HepG2 (cell line): ENCODE measurements around the gene CHST11. TPM values are rescaled to one million over a fixed set of nuclear protein-coding genes. Genes with fewer than 3 reads are reported as not detected.

Experiments used
- ATAC-seq: fragments of 200-7000 bp; cut with Tn5 transposase; 3 replicates; pipeline ENCODE4 v1.9.1; 2020; ENCODE audit warnings: mild to moderate bottlenecking, moderate library complexity
- BruUV-seq: library from RNA; stranded (reverse); fragments of 400-500 nt; replicated peaks from 2 replicates; lab custom pipeline; 2021; lab: Mats Ljungman, UMichigan
- CTCF ChIA-PET: fragments of 300-600 bp; formaldehyde crosslinking; extraction: SDS; loops from one replicate; lab custom pipeline; 2021; ENCODE audit warnings: low total read pairs, inconsistent platforms, low intra/inter-chr PET ratio; lab: Yijun Ruan, JAX
- POLR2A ChIA-PET: fragments of 350-600 bp; sonication (Branson Sonifier 250); formaldehyde crosslinking; loops from one replicate; lab custom pipeline; 2020; ENCODE audit warnings: antibody characterized with exemption, inconsistent platforms; lab: Yijun Ruan, JAX
- DNase-seq: peaks from one replicate; pipeline ENCODE4 v3.0.0-alpha.2; 2015; ENCODE audit warnings: low spot score
- FAIRE-seq: peaks from 3 replicates; lab custom pipeline; 2011; peaks lifted over from hg19 to GRCh38; lab: Jason Lieb, UNC
- H2AFZ ChIP-seq: one replicate; pipeline ENCODE4 v1.6.1; 2011; ENCODE audit warnings: low read length, inconsistent platforms
- H3K27ac ChIP-seq: fragments of 300-600 bp; 3 replicates; pipeline ENCODE4 v1.8.0; 2011; ENCODE audit warnings: mixed run types, mild to moderate bottlenecking, mixed read lengths, low read length, inconsistent platforms; ENCODE audit not compliant: insufficient read depth; ENCODE audit errors: extremely low read length
- H3K27me3 ChIP-seq, 2 experiments: fragments of 200-600 bp in 1 of 2; 2 replicates in 1 of 2; 3 replicates in 1 of 2; pipeline versions ENCODE4 v1.6.0 to v1.8.0; 2011; ENCODE audit warnings: low read length in 2 of 2, mild to moderate bottlenecking in 2 of 2, moderate library complexity in 2 of 2, inconsistent platforms in 1 of 2; ENCODE audit not compliant: insufficient read depth in 2 of 2, control insufficient read depth in 1 of 2
- H3K36me3 ChIP-seq, 2 experiments: fragments of 200-600 bp in 1 of 2; replicated peaks in 1 of 2; 2 replicates in 1 of 2; 3 replicates in 1 of 2; pipeline versions ENCODE4 v1.5.1 to v1.8.0; 2011; ENCODE audit warnings: low read length in 2 of 2, inconsistent platforms in 1 of 2; ENCODE audit not compliant: insufficient read depth in 2 of 2, control insufficient read depth in 1 of 2
- H3K4me1 ChIP-seq: 2 replicates; pipeline ENCODE4 v1.5.1; 2012; ENCODE audit warnings: low read length, inconsistent platforms; ENCODE audit not compliant: insufficient read depth
- H3K4me2 ChIP-seq: 2 replicates; pipeline ENCODE4 v1.6.0; 2011; ENCODE audit warnings: low read depth, low read length, inconsistent platforms
- H3K4me3 ChIP-seq, 3 experiments: fragments of 200-600 bp in 1 of 3; sonication (generic), shearing (Covaris generic) in 1 of 3; replicated peaks in 1 of 3; 2 replicates each; pipeline ENCODE4 v1.5.1; 2011 to 2016; ENCODE audit warnings: low read length in 3 of 3, inconsistent platforms in 2 of 3, low read depth in 2 of 3, mild to moderate bottlenecking in 2 of 3, control low read depth in 1 of 3, mixed read lengths in 1 of 3; ENCODE audit not compliant: insufficient read depth in 1 of 3
- H3K79me2 ChIP-seq: one replicate; pipeline ENCODE4 v1.6.1; 2011; ENCODE audit warnings: low read length, inconsistent platforms; ENCODE audit not compliant: insufficient read depth
- H3K9ac ChIP-seq: 2 replicates; pipeline ENCODE4 v1.6.0; 2011; ENCODE audit warnings: mild to moderate bottlenecking, low read depth, low read length, inconsistent platforms; ENCODE audit not compliant: insufficient read depth
- H3K9me3 ChIP-seq: 2 replicates; pipeline ENCODE4 v1.5.1; 2012; ENCODE audit warnings: mild to moderate bottlenecking, low read length
- H4K20me1 ChIP-seq: 2 replicates; pipeline ENCODE4 v1.6.0; 2011; ENCODE audit warnings: inconsistent platforms, mild to moderate bottlenecking, low read length, moderate library complexity; ENCODE audit not compliant: insufficient read depth
- CCDC6 ChIP-seq: sonication (generic); formaldehyde crosslinking; IDR thresholded peaks from 2 replicates; pipeline ENCODE4 v1.8.1; 2022; ENCODE audit warnings: mild to moderate bottlenecking, missing genetic modification reagents, moderate library complexity
- FOXO4 ChIP-seq: sonication (generic); formaldehyde crosslinking; conservative IDR thresholded peaks from 2 replicates; pipeline ENCODE4 v1.8.1; 2023; ENCODE audit warnings: missing genetic modification reagents
- HINFP ChIP-seq: sonication (generic); formaldehyde crosslinking; IDR thresholded peaks from 2 replicates; pipeline ENCODE4 v1.4.0; 2020; ENCODE audit warnings: low read depth, mild to moderate bottlenecking, missing genetic modification reagents
- HMGXB3 ChIP-seq: sonication (generic); formaldehyde crosslinking; IDR thresholded peaks from 2 replicates; pipeline ENCODE4 v1.4.0; 2020; ENCODE audit warnings: missing genetic modification reagents, borderline replicate concordance
- SIX1 ChIP-seq: sonication (generic); formaldehyde crosslinking; IDR thresholded peaks from 2 replicates; pipeline ENCODE4 v1.4.0; 2020; ENCODE audit warnings: missing genetic modification reagents, borderline replicate concordance
- TEAD2 ChIP-seq: sonication (generic); formaldehyde crosslinking; IDR thresholded peaks from 2 replicates; pipeline ENCODE4 v1.9.0; 2021; ENCODE audit warnings: missing genetic modification reagents
- ZC3H13 ChIP-seq: sonication (generic); formaldehyde crosslinking; IDR thresholded peaks from 2 replicates; pipeline ENCODE4 v1.8.1; 2023; ENCODE audit warnings: mild to moderate bottlenecking, missing genetic modification reagents, moderate library complexity
- ZFAT ChIP-seq: sonication (generic); formaldehyde crosslinking; conservative IDR thresholded peaks from 2 replicates; pipeline ENCODE4 v1.8.1; 2023; ENCODE audit warnings: missing genetic modification reagents, inconsistent platforms
- ZNF670 ChIP-seq: sonication (generic); formaldehyde crosslinking; IDR thresholded peaks from 2 replicates; pipeline ENCODE4 v1.8.0; 2022; ENCODE audit warnings: mild to moderate bottlenecking, missing genetic modification reagents, borderline replicate concordance
- ZNF878 ChIP-seq: sonication (generic); formaldehyde crosslinking; IDR thresholded peaks from 2 replicates; pipeline ENCODE4 v1.8.1; 2023; ENCODE audit warnings: mild to moderate bottlenecking, missing genetic modification reagents, moderate library complexity
- WGBS: methylation state at CpG from one replicate; pipeline ENCODE4 v1.1.6; 2017; ENCODE audit warnings: low lambda C conversion rate; 5-methylcytosine and 5-hydroxymethylcytosine counted together
- in situ Hi-C: cut with HindIII; loops from 2 replicates; pipeline ENCODE4 v1.10.0; 2017; ENCODE audit warnings: low pct_unique_long_range_greater_than_20kb; ENCODE audit not compliant: extremely low pct_ligation_motif_present
- intact Hi-C: fragments of 100-400 bp; cut with micrococcal nuclease; formaldehyde crosslinking; loops from one replicate; pipeline ENCODE4 v1.10.0; 2022; ENCODE audit not compliant: unreplicated experiment
- polyA plus RNA-seq, 8 experiments: library from polyadenylated mRNA; depleted of rRNA in 3 of 8; stranded (reverse) in 7 of 8; unstranded in 1 of 8; fragments of >200 nt; fragmentation: Illumina TruSeq in 4 of 8; extraction: Trizol in 4 of 8; gene quantifications; 2 replicates each; pipeline versions ENCODE4 v1.2.1 to v1.2.3, GENCODE V29; 2011 to 2016; ENCODE audit warnings: low read depth in 4 of 8, missing spikeins in 1 of 8, mixed read lengths in 1 of 8; ENCODE audit not compliant: insufficient read depth in 1 of 8
- total RNA-seq, 5 experiments: library from RNA; depleted of rRNA; stranded (reverse); fragments of >200 nt; fragmentation: Illumina TruSeq; extraction: Trizol; gene quantifications; 2 replicates each; pipeline ENCODE4 v1.2.3, GENCODE V29; 2016; ENCODE audit warnings: low read depth in 1 of 5
- TF ChIP-seq, protein P1 (sequence below): sonication (generic); formaldehyde crosslinking; IDR thresholded peaks from 2 replicates; pipeline ENCODE4 v1.4.0; 2020; ENCODE audit warnings: missing genetic modification reagents

The CHST11 gene
- total and polyA plus RNA-seq, 2 of the 13 experiments (the other 11 are each of a cell fraction or from before 2014, with no cell fraction given): 0.15 TPM; not detected in 1

GRCh38 chr12:104725610-104726009, 268.9 kb downstream of the CHST11 start:
- no peak overlapping the region for H2AFZ ChIP-seq
- FAIRE-seq (no peak), DNase-seq (no peak), ATAC-seq (no peak)
- H3K9me3 ChIP-seq: no peaks in the 10 kb centered on the region
- H4K20me1 ChIP-seq: no peaks in the 10 kb centered on the region
- peaks cover 8% of the 10 kb centered on the region for H3K4me1 ChIP-seq
- ChIA-PET POLR2A (no interaction called here), CTCF (no interaction called here)
- in situ Hi-C loops (no loop called here), intact Hi-C loops (no loop called here)
- H3K79me2 ChIP-seq: no peaks in the 10 kb centered on the region
- H3K27me3 ChIP-seq: peaks cover 0 to 40% of the 10 kb centered on the region in 2 experiments; a peak in 3 of 5 replicates
- H3K4me3 ChIP-seq: no peak overlapping the region
- WGBS: 0% methylated on average over 1 of the region's 3 CpGs
- no peak overlapping the region for H3K4me2 ChIP-seq
- H3K27ac ChIP-seq: no peak overlapping the region
- no TSS peak for BruUV-seq
- H3K9ac ChIP-seq: no peak overlapping the region
- H3K36me3 ChIP-seq: no peaks in the 10 kb centered on the region
- no peak for TF ChIP-seq ZFAT (CRISPR knock-in tag)
- no peak for TF ChIP-seq ZC3H13 (CRISPR knock-in tag)
- no peak for TF ChIP-seq FOXO4 (CRISPR knock-in tag)
- no peak for TF ChIP-seq HMGXB3 (CRISPR knock-in tag)
- TF ChIP-seq ZNF878 (CRISPR knock-in tag): no peak
- no peak for TF ChIP-seq HINFP
- TF ChIP-seq CCDC6 (CRISPR knock-in tag): no peak
- TF ChIP-seq, protein P1, sequence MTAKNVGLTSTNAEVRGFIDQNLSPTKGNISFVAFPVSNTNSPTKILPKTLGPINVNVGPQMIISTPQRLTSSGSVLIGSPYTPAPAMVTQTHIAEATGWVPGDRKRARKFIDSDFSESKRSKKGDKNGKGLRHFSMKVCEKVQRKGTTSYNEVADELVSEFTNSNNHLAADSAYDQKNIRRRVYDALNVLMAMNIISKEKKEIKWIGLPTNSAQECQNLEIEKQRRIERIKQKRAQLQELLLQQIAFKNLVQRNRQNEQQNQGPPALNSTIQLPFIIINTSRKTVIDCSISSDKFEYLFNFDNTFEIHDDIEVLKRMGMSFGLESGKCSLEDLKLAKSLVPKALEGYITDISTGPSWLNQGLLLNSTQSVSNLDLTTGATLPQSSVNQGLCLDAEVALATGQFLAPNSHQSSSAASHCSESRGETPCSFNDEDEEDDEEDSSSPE (CRISPR knock-in tag): no peak
- TF ChIP-seq SIX1 (CRISPR knock-in tag): no peak
- no peak for TF ChIP-seq ZNF670 (CRISPR knock-in tag)
- no peak for TF ChIP-seq TEAD2 (CRISPR knock-in tag)
